Stimulated activated CD8-positive, alpha-beta memory T cell treated with anti-CD3 and anti-CD28 coated beads, Interleukin-4, amount 100 ng/mL, for 1 hour (primary cell): ENCODE results near the gene LRRC19.

ENCODE experiments used
- DNase-seq, 2 donors: peaks; one replicate each; pipeline ENCODE4 v3.0.0-alpha.2; 2020; ENCODE audit warnings: low read depth in 2 of 2, low spot score in 1 of 2

LRRC19 gene, protein sequence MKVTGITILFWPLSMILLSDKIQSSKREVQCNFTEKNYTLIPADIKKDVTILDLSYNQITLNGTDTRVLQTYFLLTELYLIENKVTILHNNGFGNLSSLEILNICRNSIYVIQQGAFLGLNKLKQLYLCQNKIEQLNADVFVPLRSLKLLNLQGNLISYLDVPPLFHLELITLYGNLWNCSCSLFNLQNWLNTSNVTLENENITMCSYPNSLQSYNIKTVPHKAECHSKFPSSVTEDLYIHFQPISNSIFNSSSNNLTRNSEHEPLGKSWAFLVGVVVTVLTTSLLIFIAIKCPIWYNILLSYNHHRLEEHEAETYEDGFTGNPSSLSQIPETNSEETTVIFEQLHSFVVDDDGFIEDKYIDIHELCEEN

DNA sequence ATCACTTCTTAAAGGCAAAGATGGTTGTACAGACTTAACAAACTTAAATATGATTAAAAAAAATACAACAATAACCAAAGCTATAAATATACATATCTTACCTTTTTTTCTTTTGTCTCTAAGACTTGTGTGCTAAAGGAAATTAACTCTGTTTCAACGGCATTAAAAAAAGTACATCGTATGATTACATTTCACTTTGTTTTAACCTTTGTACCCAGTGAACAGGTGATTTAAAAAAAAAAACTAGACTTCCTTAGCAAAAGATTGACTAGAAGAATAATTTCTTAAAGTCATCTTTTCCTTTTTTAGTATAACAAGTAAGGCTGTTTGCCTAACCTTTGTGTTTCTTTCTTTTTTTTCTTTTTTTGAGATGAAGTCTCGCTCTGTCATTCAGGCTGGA is at the start of gene LRRC19:
Gene LRRC19, minus strand, starts transcription at position 182 of the 400 bp plus-strand sequence. CDS start 5,978 bp downstream, outside the sequence.
- DNase-seq, result no peak

DNA sequence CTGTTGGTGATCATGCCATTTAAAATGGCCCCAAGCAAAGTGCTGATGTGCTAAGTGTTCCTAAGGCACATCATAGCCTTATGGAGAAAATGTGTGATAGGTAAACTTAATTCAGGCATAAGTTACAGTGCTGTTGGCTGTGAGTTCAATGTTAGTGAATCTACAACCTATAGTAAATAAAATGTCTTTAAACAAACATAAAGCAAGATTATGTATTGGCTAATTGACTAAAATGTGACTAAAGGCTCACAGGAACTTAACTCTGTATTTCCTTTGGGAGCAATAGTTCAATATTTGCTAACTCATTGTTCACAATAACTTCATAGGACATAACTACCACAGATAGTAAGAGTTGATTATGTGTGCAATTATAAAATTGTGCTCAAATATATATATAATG is 49.4 kb upstream of the LRRC19 start:
- no peak for DNase-seq

DNA sequence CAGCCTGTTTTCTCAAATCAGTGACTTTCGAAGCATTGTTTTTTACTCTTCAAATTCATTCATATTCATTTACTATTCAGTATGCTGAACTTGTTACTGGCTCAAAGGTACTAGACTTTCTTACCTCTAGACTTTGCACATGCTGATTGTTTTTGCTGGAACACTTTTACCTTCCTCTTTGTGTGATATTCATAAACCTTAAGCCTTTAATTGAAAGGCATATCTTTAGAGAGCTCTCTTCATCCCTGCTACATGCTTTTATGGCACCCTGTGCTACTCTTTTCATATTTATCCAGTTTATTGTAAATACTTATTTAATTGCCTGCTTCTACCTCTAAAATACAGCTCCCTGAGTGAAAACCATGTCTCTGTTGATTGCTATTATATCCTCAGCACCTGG is 48.7 kb upstream of the LRRC19 start:
- DNase-seq, result no peak

DNA sequence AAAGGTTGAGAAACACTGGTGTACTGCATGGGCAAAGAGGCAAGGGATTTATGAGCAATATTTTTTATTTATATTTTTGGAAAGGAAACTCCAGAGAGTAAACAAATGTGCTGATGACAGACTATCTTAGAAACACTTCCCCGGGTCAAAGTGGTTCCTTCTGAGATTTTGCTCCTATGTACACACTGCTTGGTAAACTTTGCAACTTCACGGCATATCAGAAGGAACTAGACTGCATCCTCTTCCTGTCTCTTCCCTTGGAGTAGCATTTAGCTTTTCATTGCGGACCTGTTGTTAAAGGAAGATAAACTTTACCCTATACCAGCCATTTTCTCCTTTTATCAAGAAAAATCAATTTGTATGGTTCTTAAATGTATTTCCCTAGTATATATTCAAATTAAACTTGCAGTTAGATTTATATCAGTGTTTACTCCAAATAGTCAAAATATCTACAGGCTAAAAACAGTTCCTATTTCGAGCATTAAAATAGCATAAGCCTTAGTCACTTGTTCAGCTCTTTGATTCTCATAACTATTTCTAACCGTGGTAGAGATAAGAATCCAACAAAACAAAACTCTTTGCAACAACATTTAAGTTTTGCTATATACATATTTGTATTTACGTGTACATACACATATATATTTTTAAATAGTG is 48.0 kb upstream of the LRRC19 start:
- DNase-seq, result no peak

DNA sequence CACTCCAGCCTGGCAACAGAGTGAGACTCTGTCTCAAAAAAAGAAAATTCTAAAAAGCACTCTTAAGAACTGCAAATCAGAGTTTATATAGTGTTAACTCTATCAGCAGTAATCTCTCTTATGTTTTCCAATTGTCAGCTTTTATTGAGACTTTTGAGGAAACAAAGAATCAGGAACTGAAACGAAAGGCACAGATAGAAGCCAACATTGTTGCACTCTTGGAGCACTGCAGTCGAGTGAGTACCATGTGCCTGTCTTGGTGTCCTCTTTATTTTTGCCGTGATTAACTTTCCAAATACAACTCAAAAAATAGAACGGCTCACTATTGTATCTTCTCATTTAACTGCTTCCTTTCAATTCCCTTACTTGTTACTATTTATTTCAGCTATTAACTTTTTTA is 41.7 kb upstream of the LRRC19 start:
- no peak for DNase-seq

DNA sequence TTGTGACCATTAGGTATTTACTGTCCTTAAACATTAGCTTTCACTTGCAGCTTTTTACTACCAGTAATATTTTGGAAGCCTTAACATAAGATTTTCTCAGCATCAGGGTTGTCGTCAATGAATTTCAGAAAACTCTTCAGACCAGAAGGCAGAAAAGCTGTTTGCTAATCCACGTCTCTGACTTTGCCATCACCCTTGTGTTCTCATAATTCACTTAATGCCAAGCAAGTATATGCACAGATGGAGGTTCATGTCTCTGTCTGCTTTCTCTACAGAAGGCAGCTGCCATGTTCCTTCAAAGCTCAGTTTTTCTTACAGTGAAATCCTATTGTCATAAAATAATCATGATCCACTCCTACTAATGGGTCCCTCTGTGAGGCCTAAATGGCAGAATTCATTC is 37.7 kb upstream of the LRRC19 start:
- no peak for DNase-seq

DNA sequence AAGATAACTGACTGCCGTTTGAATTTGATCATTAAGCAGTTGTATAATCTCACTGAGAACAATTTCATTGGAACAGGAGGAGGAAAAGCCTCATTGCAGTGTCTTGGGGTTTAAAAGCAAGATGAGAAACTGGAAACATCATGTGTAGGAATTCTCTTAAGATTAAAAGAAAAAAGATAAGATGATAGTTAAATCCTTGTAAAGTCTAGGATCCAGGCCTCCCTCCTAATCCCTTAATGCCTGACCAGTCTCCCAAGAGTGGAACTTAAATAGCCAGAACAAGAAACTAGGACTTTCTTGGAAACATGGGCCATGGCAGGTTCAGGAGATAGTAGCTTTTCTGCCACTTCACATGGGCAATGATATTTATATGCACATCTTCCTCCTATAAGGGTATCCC is 37.0 kb upstream of the LRRC19 start:
- no peak for DNase-seq

DNA sequence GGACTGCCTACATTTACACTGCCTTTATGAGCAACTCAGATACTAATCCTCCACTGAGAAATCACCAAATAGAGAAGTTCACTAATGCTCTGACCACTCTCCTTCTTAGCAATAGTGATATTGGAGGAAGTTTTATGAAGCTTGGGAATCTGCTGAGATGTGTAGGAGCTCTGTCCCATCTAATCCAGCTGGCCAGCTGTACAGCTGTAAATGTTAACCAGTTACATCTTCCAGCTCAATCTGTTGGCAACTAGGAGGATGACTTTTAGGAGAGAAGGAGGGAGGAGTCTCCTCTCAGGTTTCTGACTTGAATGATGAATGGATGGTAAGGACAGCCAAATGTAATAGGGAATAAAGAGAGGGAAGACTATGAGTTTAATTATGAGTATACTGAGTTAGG is 36.3 kb upstream of the LRRC19 start:
- DNase-seq, result no peak

DNA sequence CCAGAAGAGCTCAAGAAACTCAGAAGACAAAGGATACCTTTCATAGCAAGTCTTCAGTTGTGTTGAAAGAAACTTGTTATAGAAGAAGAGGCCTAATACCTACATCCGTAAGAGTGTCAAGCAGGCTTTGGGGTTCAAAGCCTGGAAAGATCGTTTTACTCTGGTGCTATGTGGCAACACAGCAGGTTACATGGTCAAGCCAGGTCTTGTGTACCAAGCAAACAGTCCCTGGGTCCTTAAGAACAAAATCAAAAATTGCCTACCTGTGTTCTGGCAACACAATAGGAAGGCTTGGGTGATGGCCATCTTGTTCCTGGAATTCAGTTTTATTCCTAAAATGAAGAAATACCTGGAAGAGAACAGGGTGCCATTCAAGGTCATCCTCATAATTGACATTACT is 32.0 kb upstream of the LRRC19 start:
- DNase-seq, result no peak

DNA sequence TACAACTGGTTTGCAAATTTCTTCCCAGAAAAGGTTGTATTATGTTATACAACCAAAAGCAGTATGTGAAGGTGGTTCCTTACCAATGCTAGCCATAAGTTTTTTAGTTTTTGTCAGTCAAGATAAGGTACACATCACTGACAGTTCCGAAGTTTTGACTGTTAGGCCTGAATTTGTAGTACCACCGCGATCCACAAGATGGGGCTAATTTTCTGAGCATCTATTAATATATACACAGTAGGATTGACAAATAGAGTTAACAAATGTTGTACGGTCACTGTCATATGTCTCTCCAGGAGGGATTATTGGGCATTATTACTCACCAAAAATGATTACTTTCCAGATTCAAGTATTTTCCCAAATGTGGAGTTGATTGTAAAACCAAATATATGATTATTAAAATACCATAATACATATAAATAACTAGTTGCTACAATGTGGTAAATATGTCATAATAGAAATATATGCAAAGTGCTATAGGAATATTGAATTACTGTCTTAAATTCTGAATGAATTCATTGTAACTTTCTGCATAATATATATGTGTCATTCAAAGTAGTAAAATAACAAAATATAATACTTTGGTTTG is 28.4 kb upstream of the LRRC19 start:
- no peak for DNase-seq

DNA sequence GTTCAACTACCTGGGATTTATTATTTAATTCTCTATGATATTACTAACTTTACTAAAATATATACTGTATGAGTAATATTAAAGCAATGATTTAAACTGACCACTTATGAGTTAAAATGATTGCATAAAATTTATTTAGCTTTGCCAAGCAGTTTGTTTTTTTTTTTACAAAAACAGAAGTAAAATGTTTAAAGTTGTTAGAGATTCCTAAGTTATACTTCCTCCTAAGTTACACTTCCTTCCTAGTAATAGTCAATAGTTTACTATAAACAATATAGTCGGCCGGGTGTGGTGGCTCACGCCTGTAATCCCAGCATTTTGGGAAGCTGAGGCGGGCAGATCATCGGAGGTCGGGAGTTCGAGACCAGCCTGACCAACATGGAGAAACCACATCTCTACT is 23.7 kb upstream of the LRRC19 start:
- DNase-seq, result no peak

DNA sequence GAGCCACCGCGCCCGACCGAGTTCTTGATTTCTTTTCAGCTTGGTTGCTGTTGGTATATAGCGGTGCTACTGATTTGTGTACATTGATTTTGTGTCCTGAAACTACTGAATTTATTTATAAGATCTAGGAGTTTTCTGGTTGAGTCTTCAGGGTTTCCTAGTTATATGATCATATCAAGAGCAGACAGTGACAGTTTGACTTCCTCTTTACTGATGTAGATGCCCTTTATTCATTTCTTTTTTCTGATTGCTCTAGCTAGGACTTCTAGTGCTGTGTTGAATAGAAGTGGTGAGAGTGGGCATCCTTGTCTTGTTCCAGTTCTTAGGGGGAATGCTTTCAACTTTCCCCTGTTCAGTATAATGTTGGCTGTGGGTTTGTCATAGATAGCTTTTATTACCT is 17.4 kb upstream of the LRRC19 start:
- DNase-seq, result no peak

DNA sequence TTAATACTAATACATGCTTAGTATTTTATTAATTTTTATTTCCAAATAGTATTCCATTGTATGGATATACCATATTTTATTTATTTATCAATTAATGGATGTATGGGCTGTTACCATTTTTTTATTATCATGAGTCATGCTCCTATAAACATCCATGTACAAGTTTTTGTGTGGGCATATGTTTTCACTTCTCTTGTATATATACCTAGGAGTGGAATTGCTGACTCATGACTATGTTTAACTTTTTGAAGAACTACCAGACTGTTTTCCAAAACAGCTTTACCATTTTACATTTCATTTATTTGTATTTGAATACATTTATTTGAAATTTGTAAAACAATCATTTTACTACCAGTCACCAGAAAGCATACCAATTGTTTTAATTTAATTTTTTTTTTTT is 14.1 kb upstream of the LRRC19 start:
- no peak for DNase-seq

DNA sequence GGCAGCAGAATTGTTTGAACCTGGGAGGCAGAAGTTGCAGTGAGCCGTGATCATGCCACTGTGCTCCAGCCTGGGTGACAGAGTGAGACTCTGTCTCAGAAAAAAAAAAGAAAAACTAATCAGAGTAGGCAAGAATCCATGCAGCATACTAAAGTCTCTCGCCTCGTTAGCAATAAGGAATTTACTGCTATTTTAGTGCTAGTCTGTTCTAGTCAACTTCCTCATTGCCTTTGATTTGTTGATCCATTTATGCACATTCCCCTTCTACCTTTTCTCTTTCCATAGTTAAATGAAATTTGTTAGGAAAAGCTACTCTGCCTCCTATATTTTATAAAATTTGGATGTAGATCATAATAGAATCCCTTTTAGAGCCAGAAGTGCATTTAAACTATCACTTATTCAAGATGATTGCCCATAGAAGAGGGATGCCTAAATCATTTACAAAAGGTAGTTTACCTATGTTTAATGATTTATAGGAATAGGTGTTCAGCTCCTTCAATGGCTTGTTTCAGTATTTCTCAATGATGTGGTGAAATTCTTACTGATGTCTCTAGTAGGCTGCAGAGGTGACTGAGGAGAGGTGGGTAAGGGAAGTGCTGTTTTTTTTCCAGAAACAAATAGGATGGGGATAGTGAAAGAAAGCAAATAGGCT is 1.9 kb downstream of the LRRC19 start:
- DNase-seq, result no peak

DNA sequence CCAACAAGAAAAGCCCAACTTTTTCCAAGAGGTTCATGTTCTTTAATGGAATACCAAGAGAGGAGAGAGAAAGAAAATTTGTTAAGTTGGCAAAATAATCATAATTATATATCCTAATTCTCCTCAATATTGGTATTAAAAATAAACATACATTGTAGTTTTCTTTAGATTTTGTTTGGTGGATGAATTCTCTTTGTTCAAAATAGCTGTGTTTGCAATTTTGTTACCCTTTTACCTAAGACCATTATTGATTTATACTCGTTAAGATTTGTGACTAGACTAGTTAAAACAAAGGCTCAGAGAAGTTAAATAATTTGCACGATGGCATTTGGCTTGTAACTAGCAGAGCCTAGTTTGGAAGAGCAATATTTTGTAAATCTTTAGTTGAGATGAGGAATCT is 9.7 kb downstream of the LRRC19 start:
- DNase-seq, result no peak

DNA sequence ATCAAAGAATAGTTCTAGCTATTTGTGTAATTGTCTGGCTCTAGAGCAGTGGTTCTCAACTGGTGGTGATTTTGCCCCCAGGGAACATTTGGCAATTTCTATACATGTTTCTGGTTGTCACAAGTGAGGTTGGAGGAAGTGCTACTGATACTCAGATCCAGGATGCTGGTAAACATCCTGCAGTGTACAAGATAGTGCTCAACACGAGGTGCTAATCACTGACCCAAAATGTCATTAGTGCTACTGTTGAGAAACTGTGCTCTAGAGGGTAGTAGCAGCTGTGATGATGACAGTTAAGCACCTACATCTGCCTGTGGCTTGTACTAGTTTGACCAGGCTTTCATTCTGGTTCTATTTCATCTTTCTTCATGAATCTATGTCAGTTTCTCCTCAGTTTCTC is 22.1 kb downstream of the LRRC19 start:
- DNase-seq, result no peak

DNA sequence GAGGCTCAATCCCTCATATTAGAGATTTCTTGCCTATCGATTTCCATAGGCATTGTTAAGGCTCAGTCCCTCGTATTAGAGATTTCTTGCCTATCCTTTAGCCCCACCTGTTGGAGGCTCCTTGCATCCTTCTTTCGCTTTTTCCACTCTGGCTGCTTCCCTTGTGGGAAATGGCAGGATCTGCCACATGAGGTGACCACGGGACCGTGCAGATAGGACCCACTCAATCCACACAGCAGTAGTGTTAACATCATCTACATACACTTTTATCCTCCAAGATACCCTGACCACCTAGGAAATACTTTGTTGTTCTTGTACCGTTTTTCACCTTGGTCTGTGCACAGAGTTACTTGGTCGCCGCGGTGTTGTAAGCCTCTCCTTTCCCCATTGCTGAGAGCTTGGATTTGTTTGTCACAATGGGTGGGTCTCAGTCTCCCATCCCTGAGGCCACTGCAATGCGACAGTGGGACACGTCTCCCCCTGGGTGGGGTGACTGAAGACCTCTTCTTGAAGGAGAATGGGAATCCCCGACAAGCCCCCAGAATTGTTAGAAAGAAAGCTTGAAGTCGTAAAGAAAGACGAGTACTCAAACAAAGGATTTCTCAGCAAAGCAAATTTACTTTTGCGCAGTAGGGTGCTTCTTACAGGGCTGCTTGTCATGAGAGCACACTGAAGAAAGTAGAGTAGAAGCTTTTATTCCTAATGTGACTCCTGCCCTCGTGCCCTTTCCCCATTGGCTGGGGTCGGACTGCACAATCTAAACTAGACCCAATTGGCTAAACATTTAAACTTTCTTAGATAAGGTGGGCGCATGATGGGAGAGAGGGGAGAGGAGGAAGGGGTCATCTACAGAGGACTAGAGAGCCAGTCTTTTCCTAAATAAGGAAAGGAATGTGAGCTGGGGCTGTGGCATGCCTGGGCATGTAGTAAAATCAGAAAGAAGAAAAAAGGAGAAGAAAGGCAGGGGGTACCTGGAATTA is 29.5 kb downstream of the LRRC19 start:
- no peak for DNase-seq

DNA sequence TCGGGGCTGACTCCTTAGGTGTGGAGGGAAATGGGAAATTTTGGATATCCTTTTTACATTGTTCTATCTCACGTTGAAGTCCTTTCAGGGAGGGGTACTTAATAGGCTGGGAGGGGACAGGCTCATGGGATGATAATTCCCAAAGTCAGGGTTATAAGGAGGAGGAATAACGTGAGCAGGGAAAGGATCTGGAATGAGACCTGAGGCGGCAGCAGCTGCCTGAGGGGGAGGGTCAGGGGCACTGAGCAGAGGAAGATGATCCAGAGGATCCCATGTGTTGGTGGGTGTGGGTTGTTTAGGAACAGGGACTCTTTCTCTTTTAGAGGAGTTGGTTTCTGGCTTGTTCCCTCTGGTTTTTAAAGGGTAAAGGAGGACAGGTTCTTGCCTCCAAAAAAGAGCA is 30.5 kb downstream of the LRRC19 start:
- DNase-seq, result no peak

DNA sequence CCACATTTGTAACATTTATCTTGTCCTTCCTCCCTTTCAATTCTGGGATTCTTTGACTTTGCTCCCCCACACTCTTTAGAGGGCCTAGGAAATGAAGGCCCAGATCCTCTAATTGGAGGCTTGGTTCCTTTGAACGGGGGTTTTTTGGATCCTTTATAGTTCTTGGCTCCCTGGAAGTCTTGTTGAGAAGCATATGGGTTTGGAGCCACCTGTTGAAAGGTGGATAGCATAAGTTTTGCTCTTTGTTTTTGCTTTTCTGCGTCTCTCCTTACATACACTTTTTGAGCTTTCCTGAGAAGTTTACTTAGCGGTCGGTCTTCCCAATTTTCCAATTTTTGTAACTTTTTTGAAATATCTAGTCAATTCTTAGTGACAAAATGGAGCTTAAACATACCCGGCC is 31.5 kb downstream of the LRRC19 start:
- no peak for DNase-seq

DNA sequence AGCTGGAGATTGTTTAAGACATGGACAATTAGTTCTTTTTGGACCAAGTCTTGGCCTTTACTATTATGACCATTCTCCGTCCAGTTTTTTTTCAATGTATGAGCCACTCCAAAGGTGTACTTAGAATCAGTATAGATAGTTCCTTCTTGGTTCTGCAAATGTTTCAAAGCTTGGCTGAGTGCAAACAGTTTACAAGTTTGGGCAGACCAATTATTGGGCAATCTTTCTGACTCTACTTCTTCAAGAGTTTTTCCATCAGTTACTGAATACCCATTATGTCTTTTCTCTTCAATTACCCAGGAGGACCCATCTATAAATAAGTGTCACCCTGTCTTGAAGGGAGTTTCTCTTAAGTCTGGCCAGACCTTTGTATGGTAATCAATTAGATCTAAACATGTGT is 33.8 kb downstream of the LRRC19 start:
- DNase-seq, result no peak

DNA sequence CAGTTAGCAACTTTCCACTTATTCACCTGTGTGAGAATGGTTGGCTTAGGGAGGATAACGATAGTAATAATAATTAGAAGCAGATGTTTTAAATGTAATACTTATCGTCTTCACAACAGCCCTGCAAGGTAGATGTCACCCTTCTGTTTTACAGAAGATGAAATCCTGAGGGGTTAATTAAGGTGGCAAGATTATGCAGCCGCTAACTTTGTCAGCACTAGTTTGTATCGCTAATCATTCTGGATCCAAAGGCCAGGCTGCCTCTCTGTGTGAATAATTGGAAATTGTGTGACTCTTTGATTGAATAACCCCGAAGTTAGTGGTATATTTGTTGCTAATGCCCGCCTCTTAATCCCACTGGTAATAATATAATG is 48.6 kb downstream of the LRRC19 start:
- DNase-seq, result no peak
